GM19035 (cell line): Measurements from ENCODE around the gene PON1.

Experiments used
- ATAC-seq: cut with Tn5 transposase; IDR thresholded peaks from one replicate; pipeline ENCODE4 v1.9.1; 2021; ENCODE audit not compliant: unreplicated experiment

Gene PON1

GRCh38 chr7:95261895-95262415, 62.4 kb downstream of the PON1 start:
- no peak for ATAC-seq

- no peak for ATAC-seq
These were observed 68.6 kb downstream of the PON1 start for GRCh38 chr7:95255691-95256090.

- ATAC-seq: no peak
These were observed 70.3 kb downstream of the PON1 start for GRCh38 chr7:95253986-95254385.

- ATAC-seq: no peak
These were observed 72.4 kb downstream of the PON1 start for GRCh38 chr7:95251966-95252365.

GRCh38 chr7:95250571-95250970, 73.8 kb downstream of the PON1 start:
- ATAC-seq: no peak
